ENCODE data around the gene CCL27. TPM values are rescaled to one million over a fixed set of nuclear protein-coding genes. Genes with fewer than 3 reads are reported as not detected.

The CCL27 gene
- total RNA-seq, 4 donors from 2014 or later = 45.1 TPM; not detected in 3

GRCh38 chr9:34693560-34693959, 31.1 kb upstream of the CCL27 start:
- H3K27me3 ChIP-seq = no peaks in the 10 kb centered on the region
- peaks cover 0 to 15% (median 0%) of the 10 kb centered on the region in 4 donors for H3K4me1 ChIP-seq
- 77 to 92% methylated on average over 2 of the region's 2 CpGs for WGBS, 2 donors
- no peaks in the 10 kb centered on the region for H3K36me3 ChIP-seq
- H3K4me3 ChIP-seq = no peak overlapping the region
- DNase-seq (ENCODE audit: low spot score in 2 of 2) = no peak
- H3K9me3 ChIP-seq = no peaks in the 10 kb centered on the region
- no peak overlapping the region for H3K27ac ChIP-seq
- TF ChIP-seq CTCF (IDR thresholded peaks at IDR 0.05) (no peak), POLR2A (IDR thresholded peaks at IDR 0.05) (no peak), EP300 (IDR thresholded peaks at IDR 0.05) (no peak)

- Histone ChIP-seq H3K4me3 (no peak overlapping the region), H3K27ac (no peak overlapping the region), H3K9me3 (no peaks in the 10 kb centered on the region), H3K27me3 (no peaks in the 10 kb centered on the region), H3K4me1 (peaks cover 0 to 26% (median 0%) of the 10 kb centered on the region in 4 donors), H3K36me3 (no peaks in the 10 kb centered on the region)
- no peak for DNase-seq (ENCODE audit: low spot score in 2 of 2)
- TF ChIP-seq POLR2A (IDR thresholded peaks at IDR 0.05) (no peak), EP300 (IDR thresholded peaks at IDR 0.05) (no peak), CTCF (IDR thresholded peaks at IDR 0.05) (no peak)
- 86 to 87% methylated on average over 5 of the region's 5 CpGs for WGBS, 2 donors
These were observed 29.5 kb upstream of the CCL27 start for GRCh38 chr9:34691936-34692315.

- Histone ChIP-seq H3K27me3 (no peaks in the 10 kb centered on the region), H3K4me1 (peaks cover 0 to 33% (median 0%) of the 10 kb centered on the region in 4 donors), H3K27ac (no peak within 1 kb of the TSS), H3K36me3 (no peaks in the 10 kb centered on the region), H3K9me3 (no peaks in the 10 kb centered on the region), H3K4me3 (no peak within 1 kb of the TSS)
- 31 to 33% methylated on average over 6 of the region's 6 CpGs for WGBS, 2 donors
- TF ChIP-seq POLR2A (IDR thresholded peaks at IDR 0.05) (no peak), CTCF (IDR thresholded peaks at IDR 0.05) (no peak), EP300 (IDR thresholded peaks at IDR 0.05) (no peak)
- no peak for DNase-seq (ENCODE audit: low spot score in 2 of 2)
These were observed 28.8 kb upstream of the CCL27 start, which contains the start of gene CCL19 for GRCh38 chr9:34690983-34691935. TSS of gene CCL19 (minus strand) at chr9:34691276. CDS start at chr9:34691139, 137 bp downstream.

- DNase-seq (ENCODE audit: low spot score in 2 of 2) = no peak
- Histone ChIP-seq H3K4me3 (no peak overlapping the region), H3K27ac (no peak overlapping the region), H3K9me3 (no peaks in the 10 kb centered on the region), H3K36me3 (no peaks in the 10 kb centered on the region), H3K27me3 (no peaks in the 10 kb centered on the region), H3K4me1 (peaks cover 0 to 37% (median 1%) of the 10 kb centered on the region in 4 donors)
- TF ChIP-seq CTCF (IDR thresholded peaks at IDR 0.05) = no peak
- no peak for TF ChIP-seq EP300 (IDR thresholded peaks at IDR 0.05)
- no peak for TF ChIP-seq POLR2A (IDR thresholded peaks at IDR 0.05)
- WGBS, 2 donors = 82 to 89% methylated on average over 8 of the region's 8 CpGs
These were observed 27.1 kb upstream of the CCL27 start for GRCh38 chr9:34689512-34689911.

- no peaks in the 10 kb centered on the region for H3K9me3 ChIP-seq
- DNase-seq (ENCODE audit: low spot score in 2 of 2) = no peak
- no peaks in the 10 kb centered on the region for H3K27me3 ChIP-seq
- TF ChIP-seq POLR2A (IDR thresholded peaks at IDR 0.05) = no peak
- no peak for TF ChIP-seq CTCF (IDR thresholded peaks at IDR 0.05)
- no peak for TF ChIP-seq EP300 (IDR thresholded peaks at IDR 0.05)
- no peak overlapping the region for H3K27ac ChIP-seq
- peaks cover 0 to 37% (median 1%) of the 10 kb centered on the region in 4 donors for H3K4me1 ChIP-seq
- H3K4me3 ChIP-seq = no peak overlapping the region
- no peaks in the 10 kb centered on the region for H3K36me3 ChIP-seq
- 72 to 76% methylated on average over 4 of the region's 4 CpGs for WGBS, 2 donors
These were observed 26.6 kb upstream of the CCL27 start for GRCh38 chr9:34689116-34689470.

Measured in tibial nerve (tissue), 4 donors.